Tibial nerve (tissue), 4 donors: ENCODE data around the gene USP32.

Source experiments
- EP300 ChIP-seq, 2 donors: sonication (generic); formaldehyde crosslinking; IDR thresholded peaks; one replicate each; pipeline ENCODE4 v1.6.1; 2017; ENCODE audit warnings: antibody characterized with exemption in 2 of 2, mild to moderate bottlenecking in 1 of 2
- POLR2A ChIP-seq, 2 donors: fragments of 450-650 bp; IDR thresholded peaks; one replicate each; pipeline ENCODE4 v1.6.1; 2017; ENCODE audit warnings: antibody characterized with exemption in 2 of 2, mild to moderate bottlenecking in 2 of 2, moderate library complexity in 2 of 2
- TF ChIP-seq, protein P1 (sequence below), 5 experiments: fragments of 200-600 bp in 3 of 5; fragments of 450-650 bp in 2 of 5; sonication (generic) in 3 of 5; IDR thresholded peaks; one replicate each; pipeline ENCODE4 v1.5.1; 2016 to 2019; ENCODE audit warnings: antibody characterized with exemption in 5 of 5, mild to moderate bottlenecking in 3 of 5, moderate library complexity in 2 of 5

DNA sequence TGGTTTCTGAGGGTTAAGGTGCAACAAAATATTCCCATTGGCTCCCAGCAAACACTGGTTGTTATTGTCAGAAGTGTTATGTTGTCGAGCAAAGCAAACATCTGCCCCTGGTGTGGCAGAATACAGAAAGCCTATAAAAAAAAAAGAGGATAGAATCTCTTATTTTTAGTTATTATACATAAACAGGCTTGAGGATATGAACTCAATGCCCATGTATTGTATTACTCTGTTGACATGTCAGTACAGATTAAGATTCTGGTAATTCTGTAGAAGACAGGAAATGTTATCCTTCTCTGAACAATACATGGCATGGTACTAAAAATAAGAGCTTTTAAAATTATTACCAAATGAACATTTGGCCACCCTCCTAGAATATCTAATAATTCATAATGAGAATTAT lies 168.5 kb downstream of the USP32 start:
- TF ChIP-seq, protein P1, sequence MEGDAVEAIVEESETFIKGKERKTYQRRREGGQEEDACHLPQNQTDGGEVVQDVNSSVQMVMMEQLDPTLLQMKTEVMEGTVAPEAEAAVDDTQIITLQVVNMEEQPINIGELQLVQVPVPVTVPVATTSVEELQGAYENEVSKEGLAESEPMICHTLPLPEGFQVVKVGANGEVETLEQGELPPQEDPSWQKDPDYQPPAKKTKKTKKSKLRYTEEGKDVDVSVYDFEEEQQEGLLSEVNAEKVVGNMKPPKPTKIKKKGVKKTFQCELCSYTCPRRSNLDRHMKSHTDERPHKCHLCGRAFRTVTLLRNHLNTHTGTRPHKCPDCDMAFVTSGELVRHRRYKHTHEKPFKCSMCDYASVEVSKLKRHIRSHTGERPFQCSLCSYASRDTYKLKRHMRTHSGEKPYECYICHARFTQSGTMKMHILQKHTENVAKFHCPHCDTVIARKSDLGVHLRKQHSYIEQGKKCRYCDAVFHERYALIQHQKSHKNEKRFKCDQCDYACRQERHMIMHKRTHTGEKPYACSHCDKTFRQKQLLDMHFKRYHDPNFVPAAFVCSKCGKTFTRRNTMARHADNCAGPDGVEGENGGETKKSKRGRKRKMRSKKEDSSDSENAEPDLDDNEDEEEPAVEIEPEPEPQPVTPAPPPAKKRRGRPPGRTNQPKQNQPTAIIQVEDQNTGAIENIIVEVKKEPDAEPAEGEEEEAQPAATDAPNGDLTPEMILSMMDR (IDR thresholded peaks at IDR 0.05), result no peak
- TF ChIP-seq POLR2A (IDR thresholded peaks at IDR 0.05) (no peak), EP300 (IDR thresholded peaks at IDR 0.05) (no peak)
